Activated CD4-positive, CD25-positive, alpha-beta regulatory T cell (primary cell): Measurements from ENCODE around the gene FCHO2.

Experiments
- DNase-seq, 4 experiments: peaks; one replicate each; lab custom pipeline; 2025; lab: John Stamatoyannopoulos, UW

The FCHO2 gene

DNA sequence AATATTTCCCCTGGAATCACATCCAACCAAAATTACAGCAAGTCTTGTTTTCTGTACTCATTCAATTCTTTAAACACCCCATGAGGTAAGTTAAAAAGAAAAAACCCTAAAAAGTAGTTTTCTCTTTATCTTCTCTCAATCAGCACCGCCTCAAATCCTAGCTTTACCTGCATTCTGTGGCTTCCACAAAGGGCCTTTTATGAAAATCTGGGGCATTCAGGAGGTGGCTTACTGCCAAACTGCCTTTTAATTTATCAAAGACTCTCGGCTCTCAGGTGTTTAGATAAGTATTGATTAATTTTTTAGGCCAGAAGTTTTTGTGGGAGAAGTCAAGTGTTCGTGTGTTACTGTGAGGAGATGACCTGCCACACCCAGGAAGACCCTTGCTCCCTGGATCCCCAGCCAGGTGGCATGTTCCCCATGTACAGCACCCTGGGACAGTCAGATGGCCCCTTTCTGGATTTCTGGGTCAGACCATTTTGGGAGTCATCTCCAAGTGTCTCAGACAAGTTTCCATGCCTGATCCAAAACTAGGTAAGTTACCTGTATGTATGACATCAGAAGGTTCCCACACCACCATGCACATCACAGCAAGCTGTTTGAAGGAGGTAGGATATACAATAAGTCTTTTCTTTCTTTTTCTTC lies 158.3 kb downstream of the FCHO2 start:
- no peak for DNase-seq

DNA sequence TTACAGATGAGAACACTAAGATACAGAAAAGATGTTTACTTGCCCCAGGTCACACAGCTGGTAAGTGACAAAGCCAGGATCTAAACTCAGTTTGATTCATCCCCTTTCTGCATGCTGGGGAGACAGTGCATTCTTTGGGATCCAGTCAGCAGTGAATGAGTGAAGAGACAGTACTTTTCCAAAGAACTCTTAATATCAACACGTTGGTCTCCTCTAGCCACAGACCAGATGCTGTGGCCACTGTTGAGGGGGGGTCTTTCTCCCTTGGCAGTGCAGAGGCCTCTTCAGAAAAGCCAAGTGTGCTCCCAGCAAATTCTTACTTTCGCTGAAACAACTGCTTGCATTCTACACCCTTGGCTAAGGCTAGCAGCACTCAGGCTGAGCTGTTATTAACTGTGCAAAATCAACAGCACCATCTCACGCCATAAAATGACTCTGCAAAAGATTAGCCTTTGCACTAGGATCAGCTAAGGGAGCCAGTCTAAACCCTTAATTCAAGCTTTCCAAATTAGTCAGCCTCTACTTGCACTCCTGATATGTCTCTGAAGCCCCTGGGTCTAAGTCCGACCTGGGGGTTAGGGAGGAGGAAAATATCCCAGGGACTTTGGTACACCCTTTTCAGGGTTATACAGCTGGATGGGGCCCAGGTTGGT lies 159.7 kb downstream of the FCHO2 start:
- DNase-seq, result no peak

DNA sequence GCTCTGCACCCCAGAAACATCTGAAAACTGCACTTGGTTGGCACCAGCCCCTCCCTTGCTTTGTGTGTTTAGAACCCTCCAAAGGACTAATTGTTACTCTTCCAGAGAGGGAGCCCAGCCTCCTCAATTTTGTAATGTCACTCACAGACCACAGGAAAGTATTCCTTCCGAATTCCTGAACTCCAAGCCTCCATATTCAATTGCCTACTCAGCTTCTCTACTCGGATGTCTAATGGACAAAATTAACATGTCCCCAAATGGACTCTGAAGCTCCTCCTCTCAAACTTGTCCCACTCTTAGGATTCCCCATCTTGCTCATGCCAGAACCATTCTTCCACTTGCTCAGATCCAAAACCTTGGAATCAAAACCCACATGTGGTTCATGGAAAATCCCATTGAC lies 160.7 kb downstream of the FCHO2 start:
- no peak for DNase-seq

GRCh38 chr5:73117088-73117740 lies 161.4 kb downstream of the FCHO2 start:
- DNase-seq, result no peak

DNA sequence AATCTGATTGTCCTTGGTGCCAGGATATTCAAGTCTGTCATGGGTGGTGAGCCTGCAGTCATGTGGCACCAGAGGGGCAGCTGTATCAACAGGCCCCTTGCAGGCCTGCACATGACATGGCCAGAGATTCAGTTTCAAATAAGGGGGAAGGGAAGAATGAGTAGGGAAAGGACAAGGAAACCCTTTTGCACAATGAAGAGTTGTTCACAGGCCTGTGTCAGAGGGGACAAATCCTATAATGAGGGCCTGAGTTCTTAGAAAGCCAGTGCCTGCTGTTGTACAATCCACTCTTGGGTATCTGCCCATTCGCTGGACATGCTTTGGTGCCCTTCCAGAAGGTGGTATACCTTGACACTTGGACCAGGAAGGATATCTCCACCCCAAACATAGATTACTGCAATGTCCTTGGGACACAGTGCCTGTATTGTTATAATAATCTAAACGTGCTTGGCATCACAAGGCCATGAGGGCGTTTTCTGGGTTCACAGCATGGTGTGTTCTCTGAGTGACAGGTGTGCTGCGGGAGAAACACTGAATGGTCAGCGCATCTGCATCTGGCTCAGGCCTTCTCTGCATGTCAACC lies 162.6 kb downstream of the FCHO2 start:
- DNase-seq, result no peak

GRCh38 chr5:73119451-73120157 lies 163.8 kb downstream of the FCHO2 start:
- DNase-seq, result no peak

- no peak for DNase-seq
Measured at GRCh38 chr5:73120222-73121118, 164.6 kb downstream of the FCHO2 start, which contains the start of gene TMEM171. Gene TMEM171, plus strand, starts transcription at chr5:73120575. Its CDS starts 2,799 bp downstream, at chr5:73123374.

- DNase-seq, result no peak
Measured at GRCh38 chr5:73121119-73121463, 165.2 kb downstream of the FCHO2 start.

DNA sequence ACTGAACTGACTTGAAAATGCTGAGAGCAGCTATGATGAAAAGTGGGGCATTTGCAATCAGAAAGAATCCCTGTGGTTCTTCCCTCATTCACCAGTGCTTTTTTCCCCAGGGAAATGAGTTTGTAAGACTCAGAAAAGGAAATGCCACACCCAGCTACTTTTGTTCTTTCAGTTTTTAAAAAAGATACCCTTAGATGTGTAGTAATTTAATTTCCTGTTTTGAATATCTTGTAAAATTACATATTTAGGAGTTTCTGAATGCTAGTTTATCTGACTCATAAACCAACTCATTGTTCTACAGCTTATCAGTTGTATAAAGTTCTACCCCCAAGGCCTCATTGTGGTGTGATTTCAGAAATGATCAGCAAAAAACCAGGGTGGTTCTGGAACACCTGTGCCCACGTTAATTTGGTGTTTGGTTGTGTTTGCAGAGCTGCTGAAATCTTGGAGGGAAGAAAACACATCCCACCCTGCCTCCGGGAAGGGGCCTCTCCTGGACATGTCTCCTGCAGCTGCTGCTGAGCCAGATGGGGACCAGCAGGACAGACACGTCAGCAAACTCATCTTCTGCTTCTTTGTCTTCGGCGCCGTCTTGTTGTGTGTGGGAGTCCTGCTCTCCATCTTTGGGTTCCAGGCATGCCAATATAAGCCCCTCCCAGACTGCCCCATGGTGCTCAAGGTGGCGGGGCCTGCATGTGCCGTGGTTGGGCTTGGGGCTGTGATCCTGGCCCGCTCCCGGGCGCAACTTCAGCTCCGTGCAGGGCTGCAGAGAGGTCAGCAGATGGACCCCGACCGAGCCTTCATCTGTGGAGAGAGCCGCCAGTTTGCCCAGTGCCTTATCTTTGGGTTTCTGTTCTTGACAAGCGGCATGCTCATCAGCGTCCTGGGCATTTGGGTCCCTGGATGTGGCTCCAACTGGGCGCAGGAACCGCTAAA lies 167.3 kb downstream of the FCHO2 start:
- no peak for DNase-seq

DNA sequence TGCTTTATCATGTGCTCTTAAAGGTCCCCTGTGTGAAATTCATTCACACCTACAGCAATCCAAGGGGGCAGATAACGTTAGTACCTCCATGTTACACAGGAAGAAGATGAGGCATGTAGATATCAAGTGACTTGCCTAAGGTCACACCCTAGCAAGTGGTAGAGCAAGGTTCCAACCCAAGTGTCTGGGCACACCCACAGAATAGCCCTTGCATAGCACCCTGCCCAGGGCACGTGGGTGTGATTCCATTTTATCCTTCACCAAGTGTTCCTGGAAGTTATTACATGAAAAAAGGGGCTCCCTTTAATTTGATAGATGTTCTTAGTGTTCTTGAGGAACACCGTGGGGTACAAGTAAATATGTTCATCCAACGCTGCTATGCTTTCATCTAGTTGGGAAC lies 169.4 kb downstream of the FCHO2 start:
- no peak for DNase-seq

GRCh38 chr5:73126381-73126780 lies 170.5 kb downstream of the FCHO2 start:
- no peak for DNase-seq

GRCh38 chr5:73126957-73127356 lies 171.1 kb downstream of the FCHO2 start:
- no peak for DNase-seq

- DNase-seq, result no peak
Measured at GRCh38 chr5:73129143-73129542, 173.3 kb downstream of the FCHO2 start.

- DNase-seq, result no peak
Measured at GRCh38 chr5:73130811-73131210, 175.0 kb downstream of the FCHO2 start.

DNA sequence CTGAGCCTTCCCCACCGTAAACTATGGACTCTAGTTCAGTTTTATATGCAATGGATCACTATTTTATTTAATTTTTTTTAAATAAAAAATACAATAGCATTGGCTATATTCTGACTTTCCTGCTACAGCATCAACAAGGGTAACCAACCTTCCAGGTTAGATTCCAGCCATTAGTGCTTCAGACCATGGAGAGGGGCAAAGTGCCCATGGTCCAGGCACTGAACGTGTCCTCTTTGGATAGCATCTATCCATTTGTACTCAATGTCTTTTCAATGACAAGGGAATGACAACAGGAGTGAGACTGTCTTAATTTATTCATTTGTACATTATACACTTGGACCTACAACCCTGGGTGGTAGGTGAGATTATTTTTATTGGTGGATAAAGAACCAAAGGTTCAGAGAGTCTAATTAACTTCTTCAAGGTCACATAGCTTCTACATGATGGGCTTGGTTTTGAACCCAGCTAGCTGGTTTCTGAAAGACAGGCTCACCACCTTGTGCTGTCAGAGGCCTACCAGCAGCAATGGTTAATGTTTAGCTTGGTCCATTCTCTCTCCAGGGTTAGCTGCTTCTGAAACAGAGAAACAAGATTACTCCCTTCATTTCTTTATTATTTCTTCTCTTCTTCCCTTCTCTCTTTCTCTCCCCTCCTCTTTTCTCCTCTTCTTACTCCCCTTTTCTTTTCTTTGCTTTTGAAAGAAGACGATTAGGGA lies 176.0 kb downstream of the FCHO2 start:
- no peak for DNase-seq

DNA sequence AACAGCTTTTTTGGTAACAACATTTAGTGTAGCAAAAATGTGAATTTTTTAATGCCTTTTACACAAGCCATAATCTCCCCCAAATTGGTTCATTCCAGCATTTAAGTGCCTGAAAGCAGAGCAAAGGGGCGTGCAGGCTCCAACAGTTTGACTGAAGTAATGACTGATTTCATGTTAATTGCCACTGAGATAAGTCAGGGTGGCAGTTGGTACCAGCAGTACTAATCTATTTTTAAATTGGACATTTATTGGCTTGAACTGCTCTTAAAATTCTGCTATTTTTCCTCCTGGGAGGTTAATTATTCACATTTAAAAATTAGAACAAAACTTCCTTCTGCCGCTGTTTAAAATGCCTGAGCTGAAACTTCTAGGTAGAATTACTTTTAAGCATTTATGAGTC lies 176.9 kb downstream of the FCHO2 start:
- no peak for DNase-seq

DNA sequence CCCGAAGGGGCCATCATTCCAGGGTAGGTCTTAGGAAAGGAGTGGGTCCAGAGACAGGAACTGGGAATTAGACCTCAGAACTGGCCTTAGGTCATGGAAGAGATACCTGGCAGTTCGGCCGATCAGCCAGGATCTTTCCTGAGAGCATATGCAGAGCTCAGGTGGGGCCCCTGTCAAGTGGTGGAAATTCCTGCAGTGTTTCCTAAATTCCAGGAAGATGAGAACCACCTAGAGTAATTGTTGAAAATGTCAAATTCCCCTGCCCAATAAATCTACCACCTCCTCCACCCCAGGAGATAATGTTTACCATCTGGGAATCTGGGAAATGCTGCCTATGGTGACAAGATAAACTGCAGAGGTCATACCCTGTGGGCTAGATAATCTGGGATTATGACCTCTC lies 179.2 kb downstream of the FCHO2 start:
- no peak for DNase-seq

DNA sequence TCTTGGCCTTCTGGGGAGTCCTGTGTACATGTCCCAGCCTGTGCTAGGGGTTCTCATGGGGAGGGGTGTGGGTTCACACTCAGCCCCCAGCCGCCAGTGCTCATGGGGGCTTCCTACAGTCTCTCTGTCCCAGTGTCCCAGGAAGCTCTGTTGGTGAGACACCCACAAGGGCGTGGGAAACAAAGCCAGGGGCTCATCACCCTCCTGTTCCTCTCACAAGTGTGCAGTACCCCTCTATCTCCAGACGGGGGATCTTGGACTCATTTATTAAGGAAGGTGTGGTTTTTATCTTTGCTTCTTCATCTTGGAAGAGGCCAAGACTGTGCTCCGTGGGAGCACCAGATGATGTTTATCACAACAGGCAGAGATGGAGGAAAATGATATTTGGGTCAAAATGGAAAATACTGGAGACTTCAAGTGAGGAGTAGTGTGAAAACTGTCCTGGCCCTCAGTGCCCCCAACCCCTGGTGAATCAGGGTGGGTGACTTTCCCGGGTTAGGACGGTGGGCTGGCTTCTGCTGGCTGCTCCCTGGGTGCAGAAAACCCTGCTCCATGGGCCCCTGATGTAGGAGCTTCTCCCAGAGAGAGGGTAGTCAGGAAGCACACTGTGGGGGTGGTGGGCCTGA lies 179.7 kb downstream of the FCHO2 start:
- DNase-seq, result no peak

GRCh38 chr5:73136055-73136562 lies 180.3 kb downstream of the FCHO2 start:
- no peak for DNase-seq
